GM04503 (cell line): ENCODE data around the gene CRY1.
"Not testable (repeated sequence)": the region's sequence is repeated elsewhere in the genome, so short reads cannot be mapped to it uniquely, and the experiment has no call there.

Experiments
- DNase-seq: peaks from one replicate; pipeline ENCODE4 v3.0.0-alpha.2; 2012; ENCODE audit warnings: low read depth

Gene CRY1

DNA sequence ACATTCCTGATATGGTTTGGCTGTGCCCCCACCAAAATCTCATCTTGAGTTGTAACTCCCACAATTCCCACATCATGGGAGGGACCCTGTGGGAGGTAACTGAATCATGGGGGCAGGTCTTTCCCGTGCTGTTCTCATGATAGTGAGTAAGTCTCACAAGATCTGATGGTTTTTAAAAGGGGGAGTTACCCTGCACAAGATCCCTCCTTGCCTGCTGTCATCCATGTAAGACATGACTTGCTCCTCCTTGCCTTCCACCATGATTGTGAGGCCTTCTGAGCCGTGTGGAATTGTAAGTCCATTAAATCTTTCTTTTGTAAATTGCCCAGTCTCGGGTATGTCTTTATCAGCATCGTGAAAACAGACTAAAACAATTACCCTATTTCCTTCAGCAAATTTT, 90.7 kb downstream of the CRY1 start:
- not testable (repeated sequence) for DNase-seq

DNA sequence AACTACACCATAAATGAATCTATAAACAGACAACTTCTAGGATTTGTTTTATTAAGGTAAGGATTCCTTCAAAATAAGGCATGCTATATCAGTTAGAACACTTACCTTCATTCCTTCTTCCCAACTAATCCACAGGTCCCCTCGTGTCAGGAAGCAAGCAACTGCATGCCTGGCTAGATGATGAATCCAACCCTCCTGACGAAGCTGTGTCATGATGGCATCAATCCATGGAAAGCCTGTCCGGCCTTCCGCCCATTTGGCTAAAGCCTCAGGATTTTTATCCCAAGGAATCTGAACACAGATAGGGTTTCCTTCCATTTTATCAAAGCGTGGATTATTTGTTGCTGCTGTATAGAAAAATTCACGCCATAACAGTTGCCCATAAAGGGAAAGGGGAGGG, 93.9 kb downstream of the CRY1 start:
- DNase-seq: no peak

- DNase-seq: no peak
Observed at GRCh38 chr12:106997916-106998315, 95.4 kb downstream of the CRY1 start.

- DNase-seq: not testable (repeated sequence)
Observed at GRCh38 chr12:106996102-106996501, 97.2 kb downstream of the CRY1 start.

GRCh38 chr12:106994579-106995220, 98.6 kb downstream of the CRY1 start:
- peak; percentile 55 for DNase-seq

DNA sequence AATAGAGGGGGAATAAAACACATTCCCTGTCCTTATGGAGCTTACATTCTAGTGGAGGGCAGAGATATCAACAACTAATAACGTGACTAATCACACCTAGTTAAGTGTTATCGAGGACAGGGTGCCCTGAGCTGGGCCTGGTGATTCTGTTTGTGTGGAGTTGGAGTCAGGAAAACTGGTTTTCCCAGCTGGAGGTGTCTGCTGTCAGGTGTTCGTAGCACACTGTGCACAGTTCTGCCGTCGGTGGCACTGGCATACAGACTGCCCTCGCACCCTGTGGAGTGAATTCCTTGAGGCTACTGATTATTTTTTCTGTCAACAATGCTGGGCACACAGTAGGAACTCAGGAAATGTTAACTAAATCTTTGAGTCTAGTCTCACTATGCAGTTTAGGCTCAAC, 105.5 kb downstream of the CRY1 start:
- DNase-seq: no peak

DNA sequence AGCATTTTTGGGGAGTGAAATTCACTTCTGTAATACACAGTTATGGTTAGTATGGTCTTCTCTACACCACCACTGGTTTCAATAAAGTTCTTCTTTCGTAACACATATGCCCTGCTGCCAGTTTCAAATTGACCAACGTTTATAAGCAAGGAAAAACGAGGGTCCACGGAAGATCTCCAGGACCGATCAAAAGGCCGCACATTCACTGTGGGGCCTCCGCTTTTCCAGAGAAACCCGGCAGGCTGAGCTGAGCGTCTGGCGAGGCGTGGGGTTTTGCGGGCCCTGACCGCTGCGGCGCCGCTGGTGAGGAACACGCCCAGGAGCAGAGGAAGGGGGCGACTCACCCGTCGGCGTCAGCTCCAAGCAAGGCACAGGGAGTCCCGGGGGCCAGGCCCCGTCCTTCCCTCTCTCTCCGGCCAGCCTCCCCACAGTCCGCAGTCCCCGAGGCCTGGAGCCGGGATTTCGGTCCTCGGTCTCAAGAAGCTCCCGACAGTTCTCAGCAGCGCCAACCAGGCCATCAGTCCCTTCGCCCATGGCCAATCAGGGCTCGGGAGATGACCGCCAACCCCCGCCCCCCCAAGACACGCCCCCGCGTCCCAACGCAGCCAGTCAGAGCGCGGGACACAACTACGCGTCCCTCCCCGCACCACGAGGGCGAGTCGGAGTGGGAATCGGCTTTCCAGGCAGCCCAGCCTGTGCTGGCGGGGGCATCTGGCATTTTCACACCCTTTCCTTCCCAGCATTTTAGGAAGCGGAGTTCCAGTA, 106.5 kb downstream of the CRY1 start, which contains the start of gene MTERF2:
Gene MTERF2 (minus strand): TSS at position 522 of the 765 bp plus-strand sequence. CDS start 8,432 bp downstream, outside the sequence.
- peak; percentile 69 for DNase-seq

- DNase-seq: no peak
Observed at GRCh38 chr12:106986135-106986534, 107.2 kb downstream of the CRY1 start.

DNA sequence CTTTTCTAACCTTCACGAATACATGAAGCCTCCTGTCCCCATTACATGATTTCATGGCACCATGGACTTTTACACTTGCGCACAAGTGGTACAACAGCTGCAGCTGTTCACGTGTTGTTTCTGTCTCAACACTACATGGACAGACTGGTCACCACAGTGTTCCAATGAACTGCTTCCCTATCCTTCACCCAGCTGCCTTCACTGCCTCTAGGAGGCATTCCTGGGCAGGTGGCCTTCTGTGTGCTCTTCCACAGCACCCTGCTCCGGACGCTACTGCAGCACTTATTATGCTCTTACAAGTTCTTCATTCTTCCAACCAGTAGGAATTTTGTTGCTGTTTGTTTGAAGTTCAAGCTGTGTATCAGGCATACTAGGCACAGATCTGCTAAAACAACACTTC, 107.9 kb downstream of the CRY1 start:
- no peak for DNase-seq

GRCh38 chr12:106984588-106985137, 108.7 kb downstream of the CRY1 start:
- DNase-seq: no peak

DNA sequence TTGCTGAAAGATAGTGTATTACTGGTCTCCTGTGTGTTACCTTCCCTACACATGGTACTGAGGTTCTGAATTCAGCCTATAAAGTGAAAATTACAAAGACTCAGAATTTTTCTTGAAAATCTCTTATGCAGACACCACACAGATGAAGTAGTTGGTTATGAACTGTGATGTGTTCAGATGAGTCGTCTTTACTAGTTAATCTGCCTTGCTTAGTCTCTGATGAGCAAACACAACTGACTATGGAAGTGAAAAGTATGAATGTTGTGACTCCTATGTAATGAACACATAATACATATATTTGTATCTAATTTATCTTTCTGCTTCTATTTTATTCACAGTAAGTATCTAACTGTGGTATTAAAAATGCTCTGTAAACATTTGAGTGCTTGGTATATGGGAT, 111.1 kb downstream of the CRY1 start:
- DNase-seq: no peak

DNA sequence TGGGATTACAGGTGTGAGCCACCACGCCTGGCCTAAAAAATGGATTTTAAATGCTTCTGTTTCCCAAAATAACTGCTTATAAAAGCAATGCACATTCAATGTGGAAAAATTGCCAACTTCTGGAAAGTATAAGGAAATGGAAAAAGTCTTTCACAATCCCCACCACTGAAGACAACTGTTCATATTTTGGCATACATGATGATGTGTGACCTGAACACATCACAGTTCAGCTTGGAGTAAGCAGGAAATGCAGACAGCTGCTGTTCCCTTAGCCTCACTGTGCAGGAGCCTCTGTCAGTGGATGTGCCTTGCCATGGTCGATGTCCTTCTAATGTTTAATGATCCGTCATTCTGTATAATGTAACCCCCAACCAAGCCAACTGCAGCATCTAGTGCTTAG, 111.6 kb downstream of the CRY1 start:
- no peak for DNase-seq

DNA sequence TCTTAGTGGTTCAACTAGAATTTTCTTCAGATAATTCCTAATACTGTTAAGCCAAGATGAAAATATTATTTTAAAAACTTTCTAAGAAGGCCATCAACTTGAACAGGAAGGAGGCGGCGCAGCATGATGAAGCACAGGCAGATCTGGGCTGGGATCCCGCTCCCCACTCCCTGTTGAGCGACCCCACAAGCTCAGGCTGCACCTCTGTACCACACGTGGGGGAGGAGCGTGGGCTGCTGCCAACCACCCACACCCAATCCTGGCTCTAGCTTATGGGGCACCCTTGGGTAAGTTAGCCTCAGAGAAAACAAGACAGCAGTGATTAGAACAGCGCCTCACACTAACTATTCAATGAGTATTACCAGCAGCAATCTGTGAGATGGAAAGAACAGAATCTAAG, 112.4 kb downstream of the CRY1 start:
- no peak for DNase-seq

GRCh38 chr12:106978035-106978800, 115.1 kb downstream of the CRY1 start:
- no peak for DNase-seq

- DNase-seq: no peak
Observed at GRCh38 chr12:106976668-106977067, 116.7 kb downstream of the CRY1 start.

GRCh38 chr12:106975993-106976658, 117.2 kb downstream of the CRY1 start:
- DNase-seq: no peak

- DNase-seq: no peak
Observed at GRCh38 chr12:106975098-106975497, 118.3 kb downstream of the CRY1 start.

- DNase-seq: no peak
Observed at GRCh38 chr12:106974511-106974910, 118.8 kb downstream of the CRY1 start.

DNA sequence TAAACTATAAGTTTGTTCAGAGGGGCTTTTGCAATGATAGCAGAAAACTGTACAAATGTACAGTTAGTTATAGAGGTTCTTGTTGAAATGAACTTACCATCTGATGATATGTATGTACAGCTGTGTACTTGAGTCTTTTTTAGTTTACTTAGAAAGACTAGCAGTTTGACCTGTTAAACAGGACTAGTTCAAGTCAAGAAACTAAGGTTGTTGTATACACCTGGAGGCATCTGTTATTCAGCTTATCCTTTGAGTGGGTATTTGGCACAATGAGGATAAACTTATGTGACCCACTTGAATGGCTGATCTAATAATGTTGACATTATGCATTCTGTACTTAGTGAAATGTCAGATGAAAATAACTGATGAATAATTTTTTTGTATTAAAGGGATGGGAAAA, 119.8 kb downstream of the CRY1 start:
- no peak for DNase-seq

GRCh38 chr12:106971065-106971464, 122.3 kb downstream of the CRY1 start:
- no peak for DNase-seq

GRCh38 chr12:106964526-106964925, 128.8 kb downstream of the CRY1 start:
- no peak for DNase-seq

GRCh38 chr12:106962286-106962685, 131.1 kb downstream of the CRY1 start:
- no peak for DNase-seq
